Osteoblast (primary cell): Measurements from ENCODE around the gene MADD. TPM values are rescaled to one million over a fixed set of nuclear protein-coding genes. Genes with fewer than 3 reads are reported as not detected.

Experiments used
- DNase-seq: peaks from one replicate; pipeline ENCODE4 v3.0.0; 2011; ENCODE audit warnings: low spot score, mixed read lengths; ENCODE audit not compliant: insufficient read length; ENCODE audit errors: missing footprints
- H2AFZ ChIP-seq: 2 replicates; pipeline ENCODE4 v1.6.0; 2011; ENCODE audit warnings: mild to moderate bottlenecking, low read length
- H3K27ac ChIP-seq: 2 replicates; pipeline ENCODE4 v1.5.1; 2011; ENCODE audit warnings: mild to moderate bottlenecking, low read depth, low read length, moderate library complexity
- H3K27me3 ChIP-seq: 2 replicates; pipeline ENCODE4 v1.6.0; 2012; ENCODE audit warnings: mild to moderate bottlenecking, control low read depth, inconsistent platforms, low read length, moderate library complexity; ENCODE audit not compliant: insufficient read depth
- H3K36me3 ChIP-seq: 2 replicates; pipeline ENCODE4 v1.5.1; 2011; ENCODE audit warnings: mild to moderate bottlenecking, low read length, control low read depth, moderate library complexity; ENCODE audit not compliant: insufficient read depth
- H3K4me1 ChIP-seq: 2 replicates; pipeline ENCODE4 v1.5.1; 2011; ENCODE audit warnings: mild to moderate bottlenecking, low read length, control low read depth, moderate library complexity; ENCODE audit not compliant: insufficient read depth
- H3K4me2 ChIP-seq: 2 replicates; pipeline ENCODE4 v1.6.0; 2011; ENCODE audit warnings: mild to moderate bottlenecking, low read length; ENCODE audit not compliant: insufficient read depth
- H3K4me3 ChIP-seq: fragments of 200-600 bp; sonication (generic); 3 replicates; pipeline ENCODE4 v1.5.1; 2012; ENCODE audit warnings: mild to moderate bottlenecking, low read length, inconsistent platforms; ENCODE audit not compliant: insufficient read depth
- H3K79me2 ChIP-seq: 2 replicates; pipeline ENCODE4 v1.6.0; 2012; ENCODE audit warnings: mild to moderate bottlenecking, low read length, control low read depth, inconsistent platforms; ENCODE audit not compliant: insufficient read depth
- H3K9me3 ChIP-seq: 2 replicates; pipeline ENCODE4 v1.5.1; 2011; ENCODE audit warnings: low read depth, low read length, control low read depth
- H4K20me1 ChIP-seq: 2 replicates; pipeline ENCODE4 v1.6.0; 2012; ENCODE audit warnings: mild to moderate bottlenecking, low read length, control low read depth; ENCODE audit not compliant: insufficient read depth
- CTCF ChIP-seq: IDR thresholded peaks from 2 replicates; pipeline ENCODE4 v1.5.1; 2011; ENCODE audit warnings: mild to moderate bottlenecking, low read depth, low read length, moderate library complexity; ENCODE audit errors: extremely low read depth
- total RNA-seq: library from RNA; depleted of rRNA; stranded (reverse); fragments of >200 nt; gene quantifications from 2 replicates; pipeline ENCODE4 v1.2.3, GENCODE V29; 2012

The MADD gene
- total RNA-seq, 1 donor: 21.7 TPM

GRCh38 chr11:47259232-47259977 lies 10.5 kb upstream of the MADD start:
- peaks cover 38% of the 10 kb centered on the region for H3K4me1 ChIP-seq
- no peak overlapping the region for H3K4me2 ChIP-seq
- no peaks in the 10 kb centered on the region for H3K36me3 ChIP-seq
- H3K27ac ChIP-seq: no peak overlapping the region
- peak; percentile 92 for DNase-seq
- H3K4me3 ChIP-seq: no peak overlapping the region
- H3K79me2 ChIP-seq: no peaks in the 10 kb centered on the region
- no peaks in the 10 kb centered on the region for H3K27me3 ChIP-seq
- no peak overlapping the region for H2AFZ ChIP-seq
- no peaks in the 10 kb centered on the region for H4K20me1 ChIP-seq
- H3K9me3 ChIP-seq: no peaks in the 10 kb centered on the region
- peak; percentile 66 for TF ChIP-seq CTCF

- Histone ChIP-seq H2AFZ (no peak overlapping the region), H3K27me3 (no peaks in the 10 kb centered on the region), H3K36me3 (no peaks in the 10 kb centered on the region), H3K27ac (no peak overlapping the region), H3K4me2 (no peak overlapping the region), H3K4me3 (no peak overlapping the region), H3K79me2 (no peaks in the 10 kb centered on the region), H3K4me1 (peaks cover 32% of the 10 kb centered on the region), H4K20me1 (no peaks in the 10 kb centered on the region), H3K9me3 (no peaks in the 10 kb centered on the region)
- no peak for DNase-seq
- TF ChIP-seq CTCF: no peak
Observed at GRCh38 chr11:47260366-47260765, 9.6 kb upstream of the MADD start.

GRCh38 chr11:47261291-47261800 lies 8.6 kb upstream of the MADD start:
- Histone ChIP-seq H3K4me1 (peaks cover 33% of the 10 kb centered on the region), H3K27me3 (no peaks in the 10 kb centered on the region), H3K27ac (no peak overlapping the region), H3K9me3 (no peaks in the 10 kb centered on the region), H3K4me2 (no peak overlapping the region), H3K79me2 (no peaks in the 10 kb centered on the region), H3K36me3 (no peaks in the 10 kb centered on the region), H4K20me1 (no peaks in the 10 kb centered on the region), H3K4me3 (no peak overlapping the region), H2AFZ (no peak overlapping the region)
- DNase-seq: no peak
- no peak for TF ChIP-seq CTCF

- H3K4me2 ChIP-seq: no peak overlapping the region
- TF ChIP-seq CTCF: no peak
- H4K20me1 ChIP-seq: no peaks in the 10 kb centered on the region
- no peak overlapping the region for H3K27ac ChIP-seq
- no peak overlapping the region for H3K4me3 ChIP-seq
- DNase-seq: peak; percentile 71
- H3K27me3 ChIP-seq: no peaks in the 10 kb centered on the region
- no peaks in the 10 kb centered on the region for H3K79me2 ChIP-seq
- no peak overlapping the region for H2AFZ ChIP-seq
- no peaks in the 10 kb centered on the region for H3K9me3 ChIP-seq
- no peaks in the 10 kb centered on the region for H3K36me3 ChIP-seq
- H3K4me1 ChIP-seq: peaks cover 26% of the 10 kb centered on the region
Observed at GRCh38 chr11:47264119-47264518, 5.8 kb upstream of the MADD start.
